GM21381 (cell line): ENCODE results near the gene GABBR1.
"Not testable (repeated sequence)": the region's sequence is repeated elsewhere in the genome, so short reads cannot be mapped to it uniquely, and the experiment has no call there.

ENCODE experiments used
- ATAC-seq: cut with Tn5 transposase; IDR thresholded peaks from one replicate; pipeline ENCODE4 v1.9.1; 2021; ENCODE audit warnings: mild to moderate bottlenecking, moderate library complexity; ENCODE audit not compliant: unreplicated experiment

GABBR1 gene

DNA sequence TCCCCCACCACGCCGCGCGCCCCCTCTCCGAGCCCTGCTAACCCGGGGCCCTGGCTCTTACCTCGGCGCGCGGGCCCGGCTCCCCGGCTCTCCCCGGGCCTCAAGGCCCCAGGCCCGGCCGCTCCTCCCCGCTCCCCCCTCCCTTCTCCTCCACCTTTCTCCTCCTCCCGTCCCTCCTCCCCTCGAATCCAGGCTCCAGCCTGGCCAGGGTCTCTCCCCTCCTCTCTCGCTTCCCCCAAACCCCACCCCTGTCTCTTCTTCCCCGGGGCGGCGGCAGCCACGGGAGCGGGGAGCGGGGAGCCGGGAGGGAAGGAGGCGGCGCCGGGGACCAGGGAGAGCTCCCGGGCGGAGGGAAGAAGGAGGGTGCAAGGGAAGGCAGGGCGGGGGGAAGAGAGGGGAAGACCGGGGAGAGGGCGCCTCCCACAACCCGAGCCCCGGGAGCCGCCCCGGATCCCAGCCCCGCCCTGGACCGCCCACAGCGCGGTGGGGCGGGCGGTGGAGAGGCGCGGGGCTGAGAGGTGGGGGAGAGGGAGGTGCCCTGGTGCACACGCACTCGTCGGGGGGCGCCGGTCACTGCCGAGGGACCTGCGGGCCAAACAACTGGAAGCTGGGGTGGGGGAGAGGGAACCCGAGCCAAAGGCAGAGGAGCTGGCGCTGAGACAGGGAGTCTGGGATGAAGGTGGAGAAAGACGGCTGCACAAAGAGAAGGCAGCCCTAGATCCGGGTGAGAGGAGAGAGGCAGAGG lies at the start of gene GABBR1:
Gene GABBR1 (minus strand): TSS at position 395 of the 745 bp plus-strand sequence. CDS start 798 bp downstream, outside the sequence.
- ATAC-seq, result peak; percentile 85

DNA sequence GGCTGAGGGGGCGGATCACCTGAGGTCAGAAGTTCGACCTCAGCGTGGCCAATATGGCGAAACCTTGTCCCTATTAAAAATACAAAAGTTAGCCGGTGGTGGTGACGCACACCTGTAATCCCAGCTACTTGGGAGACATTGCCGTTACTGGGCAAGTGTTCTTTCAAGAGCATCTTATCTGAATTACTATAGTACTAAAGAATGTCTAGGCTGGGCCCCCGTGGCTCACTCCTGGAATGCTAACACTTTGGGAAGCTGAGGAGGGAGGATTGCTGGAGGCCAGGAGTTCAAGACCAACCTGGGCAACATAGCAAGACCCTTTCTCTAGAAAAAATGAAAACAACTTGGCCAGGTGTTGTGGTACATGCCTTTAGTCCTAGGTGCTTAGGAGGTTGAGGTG lies 48.8 kb upstream of the GABBR1 start:
- ATAC-seq, result no peak

DNA sequence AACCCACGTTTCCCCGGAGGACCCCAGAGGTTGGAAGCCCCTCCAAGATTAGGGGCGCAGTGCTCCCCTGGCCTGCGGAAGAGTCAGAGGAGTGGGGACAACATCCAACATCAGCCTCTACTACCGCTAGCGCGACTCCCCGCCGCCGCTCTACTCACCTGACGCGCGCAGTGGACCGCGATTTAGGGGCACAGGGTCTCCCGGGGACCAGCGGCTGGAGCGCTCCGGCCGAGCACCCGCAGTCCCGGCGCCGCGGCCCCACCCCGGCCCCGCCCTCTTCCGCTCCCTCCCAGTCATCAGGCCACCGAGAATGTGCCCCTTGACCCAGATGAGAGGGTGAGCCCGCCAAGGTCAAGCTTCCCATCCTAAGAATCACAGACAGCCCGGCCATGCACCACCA lies 47.9 kb upstream of the GABBR1 start, which contains the start of gene ZFP57:
Gene ZFP57 (minus strand): TSS at position 249 of the 400 bp plus-strand sequence. CDS start 4,149 bp downstream, outside the sequence.
- no peak for ATAC-seq

DNA sequence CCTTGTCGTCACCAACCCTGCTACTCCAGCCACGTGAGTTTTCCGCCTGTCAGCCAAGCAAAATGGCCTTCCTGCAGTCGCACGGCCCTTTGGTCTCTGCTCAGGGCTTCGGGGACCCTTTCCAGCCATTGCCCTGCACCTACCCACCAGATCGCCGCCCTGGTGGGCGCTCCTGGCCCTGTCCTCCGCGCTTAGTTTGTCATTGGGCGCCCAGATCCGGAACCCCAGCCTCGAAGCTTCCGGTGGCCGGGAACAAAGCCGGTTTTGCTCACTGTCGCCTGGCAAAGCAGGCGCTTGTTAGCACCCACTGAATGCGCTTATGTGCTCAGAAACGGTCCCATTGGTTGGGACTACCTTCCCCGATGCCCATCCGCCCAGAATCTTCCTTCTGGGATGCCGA lies 47.4 kb upstream of the GABBR1 start:
- ATAC-seq, result no peak

DNA sequence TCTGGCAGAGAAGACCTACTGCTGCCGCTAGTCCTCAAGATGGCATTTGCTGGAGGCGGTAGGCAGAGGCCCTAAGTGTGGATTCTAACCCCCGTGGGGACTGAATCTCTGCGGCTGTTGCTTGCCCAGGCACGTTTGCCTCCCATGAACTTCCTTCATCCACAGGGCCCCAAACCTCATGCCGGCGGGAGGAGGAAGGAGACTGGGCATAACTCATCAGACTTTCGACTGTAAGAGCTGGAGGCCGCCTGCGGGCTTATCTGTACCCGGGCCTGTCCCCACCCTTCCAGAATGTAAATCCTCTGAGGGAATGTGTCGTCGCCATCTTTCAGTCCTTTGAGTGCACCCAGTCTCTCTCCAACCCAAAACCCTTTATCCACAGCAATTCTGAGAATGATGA lies 47.0 kb upstream of the GABBR1 start:
- ATAC-seq, result no peak

DNA sequence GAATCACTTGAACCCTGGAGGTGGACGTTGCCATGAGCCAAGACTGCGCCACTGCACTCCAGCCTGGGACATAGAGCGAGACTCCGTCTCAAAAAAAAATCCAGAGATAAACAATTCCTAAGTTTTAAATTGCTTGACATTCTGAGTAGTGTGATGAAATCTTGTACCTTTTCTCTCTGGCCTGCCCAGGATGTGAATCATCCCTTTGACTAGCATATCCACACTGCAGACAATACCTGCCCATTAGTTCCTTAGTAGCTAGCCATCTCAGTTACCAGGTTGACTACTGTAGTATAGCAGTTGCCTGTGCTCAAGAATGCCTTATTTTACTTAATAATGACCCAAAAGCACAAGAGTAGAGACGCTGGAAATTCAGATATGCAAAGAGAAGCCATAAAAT lies 45.1 kb upstream of the GABBR1 start:
- ATAC-seq, result no peak

DNA sequence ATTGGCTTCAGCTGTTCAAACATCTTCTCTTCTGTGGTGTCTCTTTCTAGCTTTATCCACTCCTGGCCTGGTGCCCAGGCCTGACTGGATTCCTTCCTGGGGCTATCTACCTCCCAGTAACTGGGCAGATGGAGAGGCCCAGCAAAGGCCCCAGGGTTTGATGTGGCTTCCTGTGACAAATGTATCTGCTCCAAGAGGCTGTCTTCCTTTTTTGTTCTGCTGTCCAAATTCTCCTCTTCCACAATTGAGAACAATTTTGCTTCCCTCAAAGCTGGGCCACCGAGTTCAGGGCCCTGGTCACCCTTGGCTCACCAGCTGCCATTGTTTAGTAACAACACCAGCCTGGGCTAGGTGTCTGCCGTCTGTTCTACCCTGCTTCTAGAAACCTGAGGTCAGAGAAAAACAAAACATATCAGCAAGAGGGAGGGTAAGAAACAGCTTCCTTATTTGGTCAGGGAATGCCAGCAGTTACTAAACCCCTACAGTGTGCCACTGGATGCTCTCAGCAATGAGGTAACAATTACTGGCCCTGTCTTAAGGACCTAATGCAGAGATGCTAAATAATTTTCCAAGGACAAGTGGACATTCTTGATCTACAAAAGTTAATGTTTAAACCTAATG lies 44.1 kb upstream of the GABBR1 start:
- no peak for ATAC-seq

DNA sequence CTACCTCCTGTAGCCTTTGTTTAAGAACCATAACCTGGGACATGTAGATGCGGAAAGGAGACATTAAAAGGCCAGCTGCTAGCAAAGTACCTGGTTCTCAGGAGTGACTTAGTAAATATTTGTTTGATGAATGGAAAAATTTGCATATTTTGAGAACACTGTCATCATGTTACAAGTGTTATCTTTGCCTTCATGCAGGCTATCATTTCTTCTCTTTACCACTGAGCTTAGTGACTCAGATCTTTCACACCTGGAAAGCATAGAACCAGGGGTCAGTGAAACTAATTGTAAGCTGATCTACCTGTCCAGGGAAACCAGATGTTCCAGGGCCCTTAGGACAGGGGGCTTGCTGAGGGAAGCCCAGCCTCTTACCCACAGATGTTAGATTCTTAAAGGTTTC lies 42.6 kb upstream of the GABBR1 start:
- no peak for ATAC-seq

DNA sequence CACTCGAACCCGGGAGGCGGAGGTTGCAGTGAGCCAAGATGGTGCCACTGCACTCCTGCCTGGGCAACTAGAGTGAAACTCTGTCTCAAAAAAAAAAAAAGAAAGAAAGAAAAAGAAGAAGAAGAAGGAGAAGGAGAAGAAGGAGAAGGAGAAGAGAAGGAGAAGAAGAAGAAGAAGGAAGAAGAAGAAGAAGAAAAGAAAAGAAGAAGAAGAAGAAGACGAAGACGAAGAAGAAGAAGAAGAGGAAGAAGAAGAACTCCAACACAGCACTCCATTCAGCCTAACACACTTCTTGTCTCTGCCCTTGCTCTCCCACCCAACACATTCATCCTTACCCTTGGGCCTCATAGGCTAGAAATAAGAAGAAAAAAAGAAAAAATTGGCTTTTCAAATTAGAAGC lies 41.0 kb upstream of the GABBR1 start:
- ATAC-seq, result no peak

DNA sequence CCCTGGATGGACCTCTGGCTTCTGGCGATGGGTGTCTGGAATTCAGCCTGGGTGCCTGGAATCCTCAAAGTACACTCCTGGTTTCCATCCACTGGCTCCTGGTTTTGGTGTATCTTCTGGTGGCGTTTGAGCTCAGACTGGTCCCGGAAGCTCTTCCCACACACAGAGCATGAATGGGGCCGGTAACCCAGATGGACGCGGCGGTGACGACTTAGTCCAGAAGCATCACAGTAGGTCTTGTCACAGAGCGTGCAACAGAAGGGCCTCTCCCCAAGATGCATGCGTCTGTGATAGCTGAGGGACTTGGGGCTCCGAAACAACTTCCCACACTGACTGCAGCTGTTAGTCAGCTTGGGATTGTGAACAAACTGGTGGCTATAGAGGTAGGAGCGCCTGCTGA lies 40.2 kb upstream of the GABBR1 start:
- no peak for ATAC-seq

DNA sequence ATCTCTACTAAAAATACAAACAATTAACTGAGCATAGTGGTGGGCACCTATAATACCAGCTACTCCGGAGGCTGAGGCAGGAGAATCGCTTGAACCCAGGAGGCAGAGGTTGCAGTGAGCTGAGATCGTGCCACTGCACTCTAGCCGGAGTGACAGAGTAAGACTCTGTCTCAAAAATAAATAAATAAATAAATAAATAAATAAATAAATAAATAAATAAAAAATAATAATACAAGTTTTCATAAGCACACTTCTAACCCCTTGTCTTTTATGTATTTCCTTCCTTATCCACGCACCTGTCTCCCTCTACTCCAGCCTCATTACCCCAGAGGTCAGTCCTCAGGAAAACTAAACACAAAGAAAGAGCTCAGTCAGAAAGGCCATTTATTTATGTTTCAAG lies 39.1 kb upstream of the GABBR1 start:
- ATAC-seq, result not testable (repeated sequence)

DNA sequence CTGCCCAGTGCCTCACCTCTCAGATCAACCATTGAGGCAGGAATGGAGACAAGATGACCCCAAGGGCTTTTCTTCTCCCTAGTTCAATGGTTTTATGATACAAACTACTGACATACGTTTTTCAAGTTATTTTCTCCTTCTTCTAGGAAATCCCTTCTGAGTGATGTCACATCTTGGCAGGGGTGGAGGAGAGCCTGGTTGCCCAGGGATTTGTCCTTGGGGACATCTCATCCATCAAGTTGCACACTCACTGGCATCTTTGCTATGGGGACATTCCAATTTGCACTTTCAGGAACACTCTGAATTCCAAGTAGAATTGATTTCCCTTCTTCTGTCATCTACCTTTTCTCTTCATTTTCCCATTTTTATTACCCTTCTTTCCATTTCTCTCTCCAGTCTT lies 38.0 kb upstream of the GABBR1 start:
- no peak for ATAC-seq

DNA sequence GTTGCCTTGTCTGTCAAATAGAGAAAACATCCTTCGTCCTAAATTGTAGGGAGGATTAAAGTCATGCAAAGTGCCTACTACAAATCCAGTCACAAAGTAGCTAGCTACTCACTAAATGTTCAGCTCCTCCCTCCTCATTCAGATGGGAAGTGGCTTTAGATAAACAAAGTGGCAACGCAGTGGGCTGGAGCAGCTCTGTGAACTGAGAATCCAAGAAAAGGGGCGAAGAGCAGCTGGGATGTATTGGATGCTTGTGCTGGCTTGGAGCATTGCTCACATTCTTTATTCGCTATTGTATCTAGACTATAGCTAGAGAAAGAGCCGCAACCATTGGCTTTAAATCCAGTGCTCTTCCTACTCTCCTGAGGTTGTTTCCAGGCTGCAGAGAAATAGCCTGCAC lies 34.2 kb upstream of the GABBR1 start:
- ATAC-seq, result no peak

DNA sequence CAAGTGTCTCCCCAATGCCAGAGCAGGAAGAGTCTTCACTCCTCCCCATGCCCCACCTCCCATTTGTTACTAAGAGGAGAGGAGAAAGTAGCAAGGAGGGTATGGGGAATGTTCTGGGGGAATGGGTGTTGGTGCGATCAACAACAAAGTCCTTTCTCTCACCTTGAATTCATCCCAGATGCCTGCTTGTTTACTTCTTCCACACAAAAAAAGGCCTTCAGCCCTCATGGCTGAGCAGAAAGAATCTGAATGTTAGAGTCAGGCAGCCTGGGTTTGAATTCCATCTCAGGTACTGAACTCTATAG lies 33.8 kb upstream of the GABBR1 start:
- ATAC-seq, result no peak

DNA sequence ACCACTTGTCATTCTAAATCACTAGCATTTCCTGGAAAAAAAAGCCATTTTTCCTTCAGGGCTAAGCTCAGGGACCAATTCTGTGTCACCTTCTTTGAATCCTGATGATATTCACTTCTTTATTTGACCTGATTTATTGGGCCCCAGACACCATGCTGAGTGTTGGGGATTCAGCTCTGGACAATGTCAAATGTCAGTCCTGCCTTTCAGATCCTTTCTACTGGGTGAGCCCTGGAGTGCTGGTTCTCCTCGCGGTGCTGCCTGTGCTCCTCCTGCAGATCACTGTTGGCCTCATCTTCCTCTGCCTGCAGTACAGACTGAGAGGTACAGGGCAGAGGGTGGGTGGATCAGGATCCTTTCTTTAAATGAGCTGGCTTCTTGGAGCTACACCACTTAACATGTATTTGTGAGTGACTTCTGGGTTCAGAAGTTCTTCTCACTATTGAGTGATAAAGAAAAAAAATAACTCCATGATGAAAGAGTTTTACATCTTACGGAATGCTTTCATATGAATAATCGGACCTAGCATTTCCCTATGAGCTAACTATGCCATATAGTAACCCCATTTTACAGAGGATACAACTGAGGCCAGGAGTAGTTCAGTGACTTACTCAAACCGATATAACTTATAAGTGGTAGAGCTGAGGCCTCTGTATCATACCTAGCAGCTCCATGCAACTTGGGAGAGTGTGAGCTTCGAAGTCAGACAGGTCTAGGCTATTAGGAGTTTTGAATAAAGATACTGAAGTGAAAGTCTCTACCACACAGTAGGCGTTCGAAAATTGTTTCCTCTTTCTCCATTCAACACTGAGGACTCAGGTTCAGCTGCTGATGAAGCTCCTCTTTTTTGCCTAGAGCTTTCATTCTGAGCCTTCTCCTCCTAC lies 33.2 kb upstream of the GABBR1 start:
- no peak for ATAC-seq

DNA sequence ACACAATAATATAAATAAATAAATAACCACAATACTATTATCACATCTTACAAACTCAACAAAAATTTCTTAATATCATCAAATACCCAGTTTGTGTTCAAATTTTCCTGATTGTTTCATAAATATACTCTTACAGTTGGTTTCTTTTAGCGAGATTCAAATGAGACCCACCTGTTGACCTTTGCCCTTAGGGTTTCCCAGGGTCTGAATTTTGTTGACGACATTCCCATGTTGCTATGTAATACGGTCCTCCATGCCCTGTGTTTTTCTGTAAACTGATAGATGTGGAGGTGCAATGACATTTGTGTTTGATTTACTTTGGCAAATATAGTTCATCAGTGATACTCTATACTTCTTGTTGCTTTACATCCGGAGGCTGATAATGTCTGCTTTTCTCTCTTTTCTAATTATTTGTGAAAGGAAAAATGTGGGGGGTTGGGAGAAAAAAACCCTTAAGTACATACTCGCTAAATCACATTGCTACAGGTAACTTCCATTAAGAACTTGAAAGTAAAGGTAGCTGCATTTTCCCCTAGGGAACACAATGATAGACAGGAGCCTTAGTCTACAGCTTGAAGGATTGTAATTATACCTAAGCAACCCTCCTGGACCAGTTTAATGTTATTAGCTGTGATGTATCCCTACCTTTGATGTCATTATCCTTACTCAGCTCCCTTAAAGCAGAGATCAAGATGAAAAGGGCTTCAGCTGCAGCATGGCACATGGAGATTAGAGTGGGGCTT lies 30.5 kb upstream of the GABBR1 start:
- no peak for ATAC-seq

DNA sequence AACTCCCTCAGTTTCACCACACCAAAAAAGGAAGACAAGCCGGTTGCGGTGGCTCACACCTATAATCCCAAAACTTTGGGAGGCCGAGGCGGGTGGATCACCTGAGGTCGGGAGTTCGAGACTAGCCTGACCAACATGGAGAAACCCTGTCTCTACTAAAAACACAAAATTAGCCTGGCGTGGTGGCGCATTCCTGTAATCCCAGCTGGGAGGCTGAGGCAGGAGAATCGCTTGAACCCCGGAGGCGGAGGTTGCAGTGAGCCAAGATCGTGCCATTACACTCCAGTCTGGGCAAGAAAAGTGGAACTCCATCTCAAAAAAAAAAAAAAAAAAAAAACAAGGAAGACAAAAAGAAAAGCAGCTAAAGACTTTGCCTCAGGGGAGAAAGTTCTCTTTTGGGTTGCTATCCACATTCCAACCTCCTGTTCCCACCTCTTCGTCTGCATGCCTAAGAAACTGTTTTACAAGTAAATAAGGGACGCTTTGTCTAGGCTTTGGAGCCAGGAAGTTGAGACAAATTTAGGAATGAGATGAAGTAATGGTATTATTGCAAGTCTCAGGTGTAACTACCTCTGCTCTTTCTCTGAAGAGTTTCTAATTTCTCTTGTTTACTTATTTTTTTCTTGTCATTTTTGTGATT lies 28.6 kb upstream of the GABBR1 start:
- not testable (repeated sequence) for ATAC-seq

DNA sequence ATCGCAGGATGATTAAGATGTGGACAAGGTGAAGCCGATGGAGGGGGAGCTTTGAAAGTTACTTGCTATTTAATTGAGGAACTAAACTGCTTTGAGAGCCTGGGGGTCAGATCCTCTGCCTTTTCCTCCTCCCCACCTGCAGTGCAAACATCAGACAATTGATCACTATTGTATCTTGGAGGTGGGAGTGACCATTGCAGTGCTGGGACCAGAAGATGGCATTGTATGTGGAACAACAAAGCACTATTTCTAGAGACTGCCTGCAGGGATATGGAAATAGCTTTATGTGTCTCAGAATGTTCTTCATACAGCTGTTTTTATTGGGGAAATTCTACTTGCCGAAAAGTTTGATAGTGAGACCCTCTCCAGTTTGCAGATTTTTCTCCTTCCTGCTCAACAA lies 28.1 kb upstream of the GABBR1 start:
- no peak for ATAC-seq

DNA sequence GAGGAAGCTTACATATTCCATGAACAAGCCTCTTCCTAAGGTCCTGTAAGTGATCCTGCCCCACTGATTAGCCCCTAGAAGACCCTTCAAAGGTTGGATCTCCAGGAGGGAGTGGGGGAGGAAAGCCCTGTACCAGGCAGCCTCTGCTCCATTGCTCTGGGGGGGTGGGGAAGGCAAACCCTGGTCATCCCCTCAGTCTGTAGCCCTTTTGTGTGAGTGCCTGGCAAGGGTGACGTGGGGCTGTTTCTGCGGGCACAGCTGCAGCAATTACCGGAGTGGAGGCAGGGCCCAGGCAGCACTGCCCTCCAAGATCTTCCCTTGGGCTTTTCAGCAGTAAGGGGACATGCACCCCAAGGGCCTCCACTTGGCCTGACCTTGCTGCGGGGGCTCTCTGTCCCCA lies 23.8 kb upstream of the GABBR1 start, which contains the start of gene MOG:
Gene MOG (plus strand): TSS at position 295 of the 400 bp plus-strand sequence. CDS start 118 bp downstream, outside the sequence.
- ATAC-seq, result no peak

DNA sequence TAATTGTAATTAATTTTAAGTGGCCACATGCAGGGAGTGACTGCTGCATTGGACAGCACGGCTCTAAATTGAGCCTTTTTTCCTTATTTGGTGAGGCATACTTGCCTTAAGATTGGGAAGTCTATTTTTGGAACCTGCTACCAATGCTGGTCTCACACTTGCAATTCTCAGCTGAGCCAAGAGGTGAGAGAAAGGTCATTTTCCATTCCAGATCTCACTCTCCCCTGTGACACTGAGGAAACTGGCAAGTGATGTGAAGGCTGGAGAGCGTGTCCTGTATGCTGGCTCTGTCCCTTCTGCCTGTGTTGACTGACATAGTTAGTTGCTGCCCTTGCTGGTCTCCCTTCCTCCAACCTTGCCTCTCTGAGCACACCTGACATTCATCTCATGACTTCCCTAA lies 23.2 kb upstream of the GABBR1 start:
- no peak for ATAC-seq
